ENCODE data around the gene KDM4C.

The KDM4C gene

GRCh38 chr9:6759185-6759977 is 1.6 kb downstream of the KDM4C start:
- peak; percentile 74 for DNase-seq
- no peak for TF ChIP-seq CTCF (IDR thresholded peaks at IDR 0.05; ENCODE audit: low read depth, low read length, missing control alignments)
- in situ Hi-C loops (cut with HindIII; ENCODE audit: low pct_ligation_motif_present, low sequenced_read_pairs) = no loop called here

GRCh38 chr9:6761306-6761705 is 3.5 kb downstream of the KDM4C start:
- TF ChIP-seq CTCF (IDR thresholded peaks at IDR 0.05; ENCODE audit: low read depth, low read length, missing control alignments) = no peak
- no peak for DNase-seq
- in situ Hi-C loops (cut with HindIII; ENCODE audit: low pct_ligation_motif_present, low sequenced_read_pairs) = no loop called here
- Histone ChIP-seq H3K36me3 (replicated peaks) (no peaks in the 10 kb centered on the region), H3K27me3 (replicated peaks) (no peaks in the 10 kb centered on the region), H3K4me3 (ENCODE audit: low read depth, low read length) (no peak overlapping the region), H3K27ac (no peak overlapping the region)

More at GRCh38 chr9:6759185-6759977, 1.6 kb downstream of the KDM4C start:
- H3K27me3 ChIP-seq (replicated peaks) = no peaks in the 10 kb centered on the region
- H3K27ac ChIP-seq = peak overlapping the region; percentile 89
- no peaks in the 10 kb centered on the region for H3K36me3 ChIP-seq (replicated peaks)
- H3K4me3 ChIP-seq (ENCODE audit: low read depth, low read length) = peak overlapping the region; percentile 88

- no peaks in the 10 kb centered on the region for H3K27me3 ChIP-seq (replicated peaks)
- no peak for DNase-seq
- H3K36me3 ChIP-seq (replicated peaks) = no peaks in the 10 kb centered on the region
- H3K27ac ChIP-seq = no peak overlapping the region
- in situ Hi-C loops (cut with HindIII; ENCODE audit: low pct_ligation_motif_present, low sequenced_read_pairs) = no loop called here
- H3K4me3 ChIP-seq (ENCODE audit: low read depth, low read length) = no peak overlapping the region
- no peak for TF ChIP-seq CTCF (IDR thresholded peaks at IDR 0.05; ENCODE audit: low read depth, low read length, missing control alignments)
Measured at GRCh38 chr9:6763244-6763643, 5.5 kb downstream of the KDM4C start.

- no peak for TF ChIP-seq CTCF (IDR thresholded peaks at IDR 0.05; ENCODE audit: low read depth, low read length, missing control alignments)
- Histone ChIP-seq H3K27me3 (replicated peaks) (no peaks in the 10 kb centered on the region), H3K27ac (no peak overlapping the region), H3K4me3 (ENCODE audit: low read depth, low read length) (no peak overlapping the region), H3K36me3 (replicated peaks) (no peaks in the 10 kb centered on the region)
- in situ Hi-C loops (cut with HindIII; ENCODE audit: low pct_ligation_motif_present, low sequenced_read_pairs) = no loop called here
- no peak for DNase-seq
Measured at GRCh38 chr9:6764011-6764410, 6.2 kb downstream of the KDM4C start.

GRCh38 chr9:6764523-6764922 is 6.8 kb downstream of the KDM4C start:
- H3K27ac ChIP-seq = no peak overlapping the region
- H3K4me3 ChIP-seq (ENCODE audit: low read depth, low read length) = no peak overlapping the region
- in situ Hi-C loops (cut with HindIII; ENCODE audit: low pct_ligation_motif_present, low sequenced_read_pairs) = no loop called here
- no peaks in the 10 kb centered on the region for H3K27me3 ChIP-seq (replicated peaks)
- DNase-seq = no peak
- TF ChIP-seq CTCF (IDR thresholded peaks at IDR 0.05; ENCODE audit: low read depth, low read length, missing control alignments) = no peak
- H3K36me3 ChIP-seq (replicated peaks) = no peaks in the 10 kb centered on the region

- DNase-seq = no peak
- no peak for TF ChIP-seq CTCF (IDR thresholded peaks at IDR 0.05; ENCODE audit: low read depth, low read length, missing control alignments)
- Histone ChIP-seq H3K27me3 (replicated peaks) (no peaks in the 10 kb centered on the region), H3K36me3 (replicated peaks) (no peaks in the 10 kb centered on the region), H3K27ac (no peak overlapping the region), H3K4me3 (ENCODE audit: low read depth, low read length) (no peak overlapping the region)
- in situ Hi-C loops (cut with HindIII; ENCODE audit: low pct_ligation_motif_present, low sequenced_read_pairs) = no loop called here
Measured at GRCh38 chr9:6764950-6765349, 7.2 kb downstream of the KDM4C start.

Measured in brain microvascular endothelial cell (primary cell).